Prostate gland (tissue), 2 donors: Measurements from ENCODE around the gene RECQL5.
A peak's percentile ranks its signal among the peaks of the same experiment; 100 is the strongest.

ENCODE experiments used
- POLR2A ChIP-seq: fragments of 450-650 bp; IDR thresholded peaks from one replicate; pipeline ENCODE4 v1.6.1; 2016; ENCODE audit warnings: antibody characterized with exemption, mild to moderate bottlenecking
- POLR2AphosphoS5 ChIP-seq: sonication (generic); formaldehyde crosslinking; IDR thresholded peaks from one replicate; pipeline ENCODE4 v1.6.1; 2017; ENCODE audit warnings: antibody characterized with exemption
- TF ChIP-seq, protein P1 (sequence below), 4 experiments: fragments of 200-600 bp in 2 of 4; fragments of 450-650 bp in 2 of 4; sonication (generic) in 2 of 4; IDR thresholded peaks; 1 replicate in 3 of 4; 2 replicates in 1 of 4; pipeline ENCODE4 v1.5.1; 2016 to 2019; ENCODE audit warnings: antibody characterized with exemption in 4 of 4, mild to moderate bottlenecking in 2 of 4, moderate library complexity in 2 of 4

DNA sequence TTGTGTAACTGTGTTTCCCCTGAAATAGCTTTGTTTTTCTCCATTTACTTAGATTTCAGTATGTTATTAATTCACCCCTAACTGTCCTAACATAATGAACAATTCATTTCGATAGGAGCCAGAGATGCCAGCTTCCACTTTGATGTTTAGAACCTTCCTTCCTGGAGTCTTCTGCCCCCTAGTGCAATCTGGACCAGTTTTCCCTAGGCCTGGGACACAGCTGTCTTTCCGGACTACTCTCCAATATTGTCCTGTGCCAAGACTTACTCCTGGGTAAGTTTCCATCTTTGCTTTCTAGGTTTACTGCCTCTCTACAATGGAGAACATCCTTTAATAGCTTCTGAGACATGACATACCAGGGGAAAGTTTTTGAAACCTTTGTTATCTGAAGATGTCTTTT is 12.8 kb downstream of the RECQL5 start:
- TF ChIP-seq, protein P1, sequence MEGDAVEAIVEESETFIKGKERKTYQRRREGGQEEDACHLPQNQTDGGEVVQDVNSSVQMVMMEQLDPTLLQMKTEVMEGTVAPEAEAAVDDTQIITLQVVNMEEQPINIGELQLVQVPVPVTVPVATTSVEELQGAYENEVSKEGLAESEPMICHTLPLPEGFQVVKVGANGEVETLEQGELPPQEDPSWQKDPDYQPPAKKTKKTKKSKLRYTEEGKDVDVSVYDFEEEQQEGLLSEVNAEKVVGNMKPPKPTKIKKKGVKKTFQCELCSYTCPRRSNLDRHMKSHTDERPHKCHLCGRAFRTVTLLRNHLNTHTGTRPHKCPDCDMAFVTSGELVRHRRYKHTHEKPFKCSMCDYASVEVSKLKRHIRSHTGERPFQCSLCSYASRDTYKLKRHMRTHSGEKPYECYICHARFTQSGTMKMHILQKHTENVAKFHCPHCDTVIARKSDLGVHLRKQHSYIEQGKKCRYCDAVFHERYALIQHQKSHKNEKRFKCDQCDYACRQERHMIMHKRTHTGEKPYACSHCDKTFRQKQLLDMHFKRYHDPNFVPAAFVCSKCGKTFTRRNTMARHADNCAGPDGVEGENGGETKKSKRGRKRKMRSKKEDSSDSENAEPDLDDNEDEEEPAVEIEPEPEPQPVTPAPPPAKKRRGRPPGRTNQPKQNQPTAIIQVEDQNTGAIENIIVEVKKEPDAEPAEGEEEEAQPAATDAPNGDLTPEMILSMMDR (IDR thresholded peaks at IDR 0.05), result peak in 1 of 4 experiments; percentile 33
- TF ChIP-seq POLR2AphosphoS5 (no peak), POLR2A (no peak)
